ENCODE measurements around the gene CGB7. TPM values are rescaled to one million over a fixed set of nuclear protein-coding genes. Genes with fewer than 3 reads are reported as not detected.
"Not testable (repeated sequence)": the region's sequence is repeated elsewhere in the genome, so short reads cannot be mapped to it uniquely, and the experiment has no call there.

The CGB7 gene
- total RNA-seq, 1 donor from 2014 or later = not detected

GRCh38 chr19:49073514-49074378, 16.2 kb upstream of the CGB7 start:
- DNase-seq = peak; percentile 21

DNA sequence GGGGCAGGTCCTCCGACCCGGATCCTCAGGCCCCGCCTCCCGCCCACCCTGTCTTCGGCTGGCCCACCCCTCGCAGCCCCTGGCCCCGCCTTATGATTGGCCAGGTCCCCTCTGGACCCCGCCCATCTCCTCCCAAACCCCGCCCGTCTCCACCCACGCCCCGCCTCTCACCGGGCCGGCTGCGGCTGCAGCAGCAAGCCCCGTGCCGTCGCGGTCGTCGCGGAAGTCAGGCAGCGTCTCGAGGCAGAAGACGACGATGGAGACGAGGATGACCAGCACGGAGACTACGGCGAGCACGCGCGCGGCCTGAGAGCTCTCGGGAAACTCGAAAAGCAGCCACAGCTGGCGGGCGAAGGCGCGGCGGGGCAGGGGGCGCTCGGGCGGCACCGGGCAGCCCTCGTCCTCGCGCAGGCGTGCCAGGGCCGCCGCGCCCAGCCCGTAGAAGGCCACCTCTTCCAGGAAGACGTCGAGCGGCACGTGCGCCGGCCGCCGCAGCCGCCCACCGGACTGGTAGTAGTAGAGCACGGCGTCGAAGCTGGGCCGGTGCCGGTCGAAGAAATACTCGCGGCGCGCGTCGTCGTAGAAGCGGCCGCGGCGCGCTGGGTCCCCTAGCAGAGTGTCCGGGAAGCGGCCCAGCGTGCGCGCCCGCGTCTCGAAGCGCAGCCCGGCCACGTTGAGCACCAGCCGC, 14.5 kb upstream of the CGB7 start:
- no peak for DNase-seq

GRCh38 chr19:49070416-49070815, 12.9 kb upstream of the CGB7 start:
- DNase-seq = no peak

GRCh38 chr19:49069026-49069425, 11.5 kb upstream of the CGB7 start:
- no peak for DNase-seq

DNA sequence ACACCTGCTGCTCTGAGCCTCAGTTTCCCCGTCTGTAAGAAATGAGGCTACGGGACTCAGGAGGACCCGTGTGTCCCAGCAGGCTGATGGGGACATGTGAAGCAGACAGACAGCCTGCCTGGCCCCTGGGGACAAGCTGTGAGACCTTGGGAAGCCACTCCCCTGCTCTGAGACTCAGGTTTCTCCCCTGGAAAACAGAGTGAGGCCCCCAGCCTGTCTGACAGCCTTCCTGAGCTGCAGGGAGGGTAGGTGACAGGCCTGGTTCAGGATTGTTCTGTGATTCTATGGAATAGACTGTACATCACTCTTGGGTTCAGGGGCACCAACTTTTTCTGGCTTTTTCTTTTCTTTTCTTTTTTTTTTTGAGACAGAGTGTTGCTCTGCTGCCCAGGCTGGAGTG, 10.0 kb upstream of the CGB7 start:
- no peak for DNase-seq

DNA sequence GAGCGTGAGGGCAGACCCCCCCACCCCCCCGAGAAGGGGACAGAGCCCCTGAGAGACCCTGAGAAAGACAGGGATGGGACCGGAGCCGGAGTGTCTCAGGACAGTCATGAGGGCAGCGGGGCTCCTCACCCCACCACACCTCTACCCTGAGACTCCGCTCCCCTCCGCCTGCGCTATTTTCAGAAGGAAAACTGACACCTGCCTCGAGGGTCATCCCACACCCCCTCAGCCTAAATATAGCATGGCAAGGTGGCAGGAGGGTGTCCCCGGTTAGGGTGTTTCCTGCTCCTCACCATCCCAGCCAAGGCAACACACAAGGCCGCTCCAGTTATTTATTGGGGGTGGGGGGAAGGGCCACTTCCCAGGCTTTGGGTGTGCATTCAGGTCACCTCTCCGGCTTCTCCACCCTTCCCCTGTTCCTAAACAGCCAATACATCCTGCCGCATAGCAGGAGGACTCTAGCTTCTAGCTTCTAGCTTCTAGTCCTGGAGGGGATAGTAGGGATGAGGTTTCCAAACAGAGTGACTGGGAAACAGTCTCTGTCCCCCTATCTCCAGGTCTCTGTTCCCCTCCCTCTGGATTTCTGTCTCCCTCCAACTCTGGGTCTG, 8.5 kb upstream of the CGB7 start:
- DNase-seq = no peak

- no peak for DNase-seq
Observed at GRCh38 chr19:49064768-49065611, 7.4 kb upstream of the CGB7 start, which contains the start of gene NTF4. Gene NTF4, minus strand, starts transcription at chr19:49064818. Its CDS starts 2,821 bp downstream, at chr19:49061997.

GRCh38 chr19:49064029-49064629, 6.6 kb upstream of the CGB7 start:
- no peak for DNase-seq

- no peak for DNase-seq
Observed at GRCh38 chr19:49061445-49061844, 3.9 kb upstream of the CGB7 start.

- no peak for DNase-seq
Observed at GRCh38 chr19:49061000-49061399, 3.5 kb upstream of the CGB7 start.

- DNase-seq = no peak
Observed at GRCh38 chr19:49059053-49059452, 1.5 kb upstream of the CGB7 start.

GRCh38 chr19:49058562-49058961, 1.0 kb upstream of the CGB7 start:
- DNase-seq = peak; percentile 24

- not testable (repeated sequence) for DNase-seq
Observed at GRCh38 chr19:49056902-49057596, 500 bp downstream of the CGB7 start.

- DNase-seq = peak; percentile 55
Observed at GRCh38 chr19:49056101-49056901, 1.2 kb downstream of the CGB7 start.

GRCh38 chr19:49050376-49051033, 7.0 kb downstream of the CGB7 start:
- not testable (repeated sequence) for DNase-seq

GRCh38 chr19:49049834-49050233, 7.7 kb downstream of the CGB7 start:
- not testable (repeated sequence) for DNase-seq

DNA sequence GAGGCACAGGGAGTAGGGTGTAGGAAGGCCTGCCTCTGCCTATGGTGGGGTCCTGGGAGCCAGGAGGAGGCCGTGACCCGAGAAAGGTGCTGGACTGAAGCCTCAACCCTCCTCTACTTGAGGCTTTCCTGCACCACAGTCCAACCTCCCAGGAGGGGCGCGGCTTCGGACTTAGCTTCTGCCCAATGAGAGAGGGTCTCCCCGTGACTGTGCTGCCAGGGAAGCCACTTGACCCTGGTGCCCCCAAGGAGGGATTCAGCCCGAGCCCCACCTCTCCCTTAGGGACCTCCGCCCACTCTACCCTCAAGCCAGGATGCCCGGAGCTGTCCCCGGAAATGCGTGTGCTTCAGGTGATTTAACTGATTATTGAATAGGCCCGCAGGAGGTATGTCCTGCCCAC, 8.5 kb downstream of the CGB7 start, which contains the start of gene CGB8:
CGB8 (minus strand) TSS at position 101 of the 400 bp plus-strand sequence. CDS start 372 bp downstream, outside the sequence.
- DNase-seq = not testable (repeated sequence)

DNA sequence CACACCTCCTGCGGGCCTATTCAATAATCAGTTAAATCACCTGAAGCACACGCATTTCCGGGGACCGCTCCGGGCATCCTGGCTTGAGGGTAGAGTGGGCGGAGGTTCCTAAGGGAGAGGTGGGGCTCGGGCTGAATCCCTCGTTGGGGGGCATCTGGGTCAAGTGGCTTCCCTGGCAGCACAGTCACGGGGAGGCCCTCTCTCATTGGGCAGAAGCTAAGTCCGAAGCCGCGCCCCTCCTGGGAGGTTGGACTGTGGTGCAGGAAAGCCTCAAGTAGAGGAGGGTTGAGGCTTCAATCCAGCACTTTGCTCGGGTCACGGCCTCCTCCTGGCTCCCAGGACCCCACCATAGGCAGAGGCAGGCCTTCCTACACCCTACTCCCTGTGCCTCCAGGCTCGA, 14.0 kb downstream of the CGB7 start, which contains the start of gene CGB5:
CGB5 (plus strand) TSS at position 301 of the 400 bp plus-strand sequence. CDS start 362 bp downstream, outside the sequence.
- not testable (repeated sequence) for DNase-seq

DNA sequence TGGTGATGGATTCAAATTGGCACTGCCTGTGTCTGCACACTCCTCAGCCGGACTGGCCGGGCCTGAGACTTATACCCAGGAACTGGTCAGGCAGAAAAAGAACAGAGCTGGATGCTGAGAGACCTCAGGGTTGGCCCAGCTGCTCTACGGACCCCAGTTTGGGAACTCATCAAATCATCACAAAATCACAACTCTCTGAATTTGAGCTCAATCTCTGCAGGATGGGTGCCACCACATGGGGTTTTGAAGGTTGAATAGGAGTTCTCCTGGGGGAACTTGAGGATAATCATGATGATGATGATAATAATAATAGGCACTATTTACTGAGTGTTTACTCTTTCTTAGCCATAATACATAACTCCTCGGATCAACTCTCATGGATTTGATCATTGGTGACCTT, 14.9 kb downstream of the CGB7 start:
- DNase-seq = not testable (repeated sequence)

- no peak for DNase-seq
Observed at GRCh38 chr19:49042177-49042576, 15.4 kb downstream of the CGB7 start.

All from dermis blood vessel endothelial cell (primary cell).